GM19397 (cell line): ENCODE data around the gene ZC2HC1C.

Experiments
- ATAC-seq: cut with Tn5 transposase; IDR thresholded peaks from one replicate; pipeline ENCODE4 v1.9.1; 2021; ENCODE audit warnings: mild to moderate bottlenecking, moderate library complexity; ENCODE audit not compliant: unreplicated experiment

Gene ZC2HC1C

GRCh38 chr14:75128596-75128990 lies 59.2 kb downstream of the ZC2HC1C start:
- no peak for ATAC-seq
